Caco-2 (cell line): ENCODE results near the gene EVA1C. TPM values are rescaled to one million over a fixed set of nuclear protein-coding genes. Genes with fewer than 3 reads are reported as not detected.

ENCODE experiments used
- BruUV-seq: library from RNA; stranded (reverse); fragments of 400-500 nt; replicated peaks from 2 replicates; lab custom pipeline; 2021; lab: Mats Ljungman, UMichigan
- CTCF ChIA-PET: fragments of 300-600 bp; sonication (Branson Sonifier 250); formaldehyde crosslinking; loops from one replicate; lab custom pipeline; 2022; ENCODE audit warnings: antibody characterized with exemption; lab: Charles Lee
- POLR2A ChIA-PET: fragments of 300-600 bp; sonication (Branson Sonifier 250); formaldehyde crosslinking; loops from one replicate; lab custom pipeline; 2022; ENCODE audit warnings: antibody characterized with exemption; lab: Charles Lee
- DNase-seq, 2 experiments: peaks; one replicate each; pipeline versions ENCODE4 v3.0.0 to v3.0.0-alpha.2; 2020 to 2022
- H3K27me3 ChIP-seq: replicated peaks from 2 replicates; pipeline ENCODE4 v1.6.0; 2011; ENCODE audit warnings: low read length; ENCODE audit not compliant: control insufficient read depth, insufficient read depth
- H3K36me3 ChIP-seq: 2 replicates; pipeline ENCODE4 v1.5.1; 2011; ENCODE audit warnings: low read length; ENCODE audit not compliant: control insufficient read depth, insufficient read depth
- H3K4me1 ChIP-seq: fragments of 250-450 bp; sonication (Bioruptor Pico); 2 replicates; pipeline ENCODE4 v1.5.1; 2020; ENCODE audit warnings: mild to moderate bottlenecking
- H3K4me3 ChIP-seq: 2 replicates; pipeline ENCODE4 v1.5.1; 2011; ENCODE audit warnings: low read depth, mild to moderate bottlenecking, control low read depth, low read length
- H3K9me3 ChIP-seq: fragments of 250-450 bp; sonication (Bioruptor Pico); 2 replicates; pipeline ENCODE4 v1.5.1; 2020; ENCODE audit warnings: mild to moderate bottlenecking, moderate library complexity
- H3K27ac Mint-ChIP-seq: one replicate; pipeline ENCODE4 v1.8.0; 2022; ENCODE audit warnings: mixed read lengths; ENCODE audit not compliant: unreplicated experiment
- H3K27me3 Mint-ChIP-seq: one replicate; pipeline ENCODE4 v1.8.0; 2022; ENCODE audit warnings: mixed read lengths; ENCODE audit not compliant: insufficient read depth, unreplicated experiment
- H3K36me3 Mint-ChIP-seq: one replicate; pipeline ENCODE4 v1.8.0; 2022; ENCODE audit warnings: mild to moderate bottlenecking, mixed read lengths; ENCODE audit not compliant: insufficient read depth, unreplicated experiment
- H3K4me1 Mint-ChIP-seq: one replicate; pipeline ENCODE4 v1.8.0; 2022; ENCODE audit warnings: low read depth, mixed read lengths; ENCODE audit not compliant: unreplicated experiment
- H3K4me3 Mint-ChIP-seq: one replicate; pipeline ENCODE4 v1.8.0; 2022; ENCODE audit warnings: mild to moderate bottlenecking, moderate library complexity, mixed read lengths; ENCODE audit not compliant: unreplicated experiment
- H3K9me3 Mint-ChIP-seq: one replicate; pipeline ENCODE4 v1.8.0; 2022; ENCODE audit warnings: mixed read lengths; ENCODE audit not compliant: unreplicated experiment
- intact Hi-C: fragments of 100-400 bp; cut with micrococcal nuclease; formaldehyde crosslinking; loops from one replicate; pipeline ENCODE4 v1.10.0; 2022; ENCODE audit not compliant: unreplicated experiment
- total RNA-seq: library from RNA; stranded (reverse); gene quantifications from 2 replicates; pipeline ENCODE4 v1.2.3, GENCODE V29; 2022
- TF ChIP-seq, protein P1 (sequence below), 2 experiments: fragments of 200-600 bp in 1 of 2; IDR thresholded peaks; 1 replicate in 1 of 2; 2 replicates in 1 of 2; pipeline versions ENCODE4 v1.5.1 to v1.8.0; 2011 to 2022; ENCODE audit warnings: antibody characterized with exemption in 1 of 2, control low read depth in 1 of 2, inconsistent platforms in 1 of 2, low read depth in 1 of 2, low read length in 1 of 2, mild to moderate bottlenecking in 1 of 2, moderate library complexity in 1 of 2; ENCODE audit not compliant: insufficient read depth in 1 of 2, severe bottlenecking in 1 of 2, unreplicated experiment in 1 of 2

Gene EVA1C
- total RNA-seq, 1 experiment from 2014 or later: not detected

DNA sequence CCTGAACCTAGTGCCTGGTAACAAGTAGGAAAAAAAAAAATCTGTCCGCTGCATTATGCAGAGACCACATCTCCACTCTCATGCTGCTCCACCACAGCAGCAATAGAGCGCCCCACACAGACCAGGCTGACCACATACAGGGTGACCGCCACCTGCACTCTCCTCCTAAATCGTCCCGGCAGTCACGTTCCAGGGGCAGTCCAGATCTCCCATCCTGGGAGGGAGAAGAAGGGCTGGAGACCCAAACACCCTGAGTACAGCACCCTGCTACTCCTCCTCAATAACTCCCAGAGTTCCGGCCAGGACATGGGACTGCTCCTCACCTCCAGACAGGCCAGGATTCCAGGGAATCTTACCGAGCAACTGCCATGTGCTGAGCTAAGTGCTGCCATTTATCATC lies 35.0 kb upstream of the EVA1C start:
- CTCF ChIA-PET: no interaction called here
- Histone ChIP-seq H3K4me3 (no peak overlapping the region), H3K27me3 (no peaks in the 10 kb centered on the region), H3K9me3 (no peaks in the 10 kb centered on the region), H3K36me3 (peaks cover 1% of the 10 kb centered on the region), H3K4me1 (no peaks in the 10 kb centered on the region)
- POLR2A ChIA-PET: no interaction called here
- Mint-ChIP-seq H3K36me3 (peaks cover 71% of the 10 kb centered on the region), H3K9me3 (no peaks in the 10 kb centered on the region), H3K4me3 (no peak overlapping the region), H3K27ac (no peak overlapping the region), H3K4me1 (no peaks in the 10 kb centered on the region), H3K27me3 (no peaks in the 10 kb centered on the region)
- DNase-seq: no peak
- no TSS peak for BruUV-seq
- TF ChIP-seq, protein P1, sequence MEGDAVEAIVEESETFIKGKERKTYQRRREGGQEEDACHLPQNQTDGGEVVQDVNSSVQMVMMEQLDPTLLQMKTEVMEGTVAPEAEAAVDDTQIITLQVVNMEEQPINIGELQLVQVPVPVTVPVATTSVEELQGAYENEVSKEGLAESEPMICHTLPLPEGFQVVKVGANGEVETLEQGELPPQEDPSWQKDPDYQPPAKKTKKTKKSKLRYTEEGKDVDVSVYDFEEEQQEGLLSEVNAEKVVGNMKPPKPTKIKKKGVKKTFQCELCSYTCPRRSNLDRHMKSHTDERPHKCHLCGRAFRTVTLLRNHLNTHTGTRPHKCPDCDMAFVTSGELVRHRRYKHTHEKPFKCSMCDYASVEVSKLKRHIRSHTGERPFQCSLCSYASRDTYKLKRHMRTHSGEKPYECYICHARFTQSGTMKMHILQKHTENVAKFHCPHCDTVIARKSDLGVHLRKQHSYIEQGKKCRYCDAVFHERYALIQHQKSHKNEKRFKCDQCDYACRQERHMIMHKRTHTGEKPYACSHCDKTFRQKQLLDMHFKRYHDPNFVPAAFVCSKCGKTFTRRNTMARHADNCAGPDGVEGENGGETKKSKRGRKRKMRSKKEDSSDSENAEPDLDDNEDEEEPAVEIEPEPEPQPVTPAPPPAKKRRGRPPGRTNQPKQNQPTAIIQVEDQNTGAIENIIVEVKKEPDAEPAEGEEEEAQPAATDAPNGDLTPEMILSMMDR (IDR thresholded peaks at IDR 0.05; ENCODE audit: insufficient read depth in 1 of 2, low read depth in 1 of 2, low read length in 1 of 2, severe bottlenecking in 1 of 2, unreplicated experiment in 1 of 2): no peak
- intact Hi-C loops: no loop called here

DNA sequence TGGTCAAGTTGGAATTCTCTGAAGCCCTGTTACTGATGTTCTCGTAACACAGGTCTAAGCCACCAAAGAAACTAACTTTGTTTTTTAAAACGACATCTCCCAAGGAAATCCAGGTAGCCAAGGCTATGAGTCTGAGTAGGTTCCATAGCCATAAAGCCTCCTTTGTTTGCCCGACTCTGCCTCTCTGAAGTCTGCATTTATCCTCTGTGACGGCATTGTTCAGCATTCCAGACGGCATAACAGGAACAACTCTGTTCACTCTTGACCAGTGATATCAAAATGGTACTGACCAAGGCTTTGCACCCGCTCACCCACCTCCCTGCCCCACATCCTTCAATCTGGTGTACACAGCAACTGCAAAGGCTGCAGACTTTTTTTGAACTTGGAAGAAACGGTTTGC lies 34.5 kb upstream of the EVA1C start:
- no peak overlapping the region for H3K4me3 ChIP-seq
- H3K36me3 ChIP-seq: peaks cover 2% of the 10 kb centered on the region
- H3K36me3 Mint-ChIP-seq: peaks cover 74% of the 10 kb centered on the region
- ChIA-PET POLR2A (no interaction called here), CTCF (no interaction called here)
- no peak overlapping the region for H3K4me3 Mint-ChIP-seq
- H3K9me3 ChIP-seq: no peaks in the 10 kb centered on the region
- H3K9me3 Mint-ChIP-seq: no peaks in the 10 kb centered on the region
- no peaks in the 10 kb centered on the region for H3K4me1 ChIP-seq
- H3K27me3 Mint-ChIP-seq: no peaks in the 10 kb centered on the region
- peak overlapping the region; percentile 54 for H3K27ac Mint-ChIP-seq
- H3K27me3 ChIP-seq: no peaks in the 10 kb centered on the region
- BruUV-seq: no TSS peak
- TF ChIP-seq, protein P1 (IDR thresholded peaks at IDR 0.05; ENCODE audit: insufficient read depth in 1 of 2, low read depth in 1 of 2, low read length in 1 of 2, severe bottlenecking in 1 of 2, unreplicated experiment in 1 of 2): no peak
- no peaks in the 10 kb centered on the region for H3K4me1 Mint-ChIP-seq
- intact Hi-C loops: no loop called here
- DNase-seq: no peak

DNA sequence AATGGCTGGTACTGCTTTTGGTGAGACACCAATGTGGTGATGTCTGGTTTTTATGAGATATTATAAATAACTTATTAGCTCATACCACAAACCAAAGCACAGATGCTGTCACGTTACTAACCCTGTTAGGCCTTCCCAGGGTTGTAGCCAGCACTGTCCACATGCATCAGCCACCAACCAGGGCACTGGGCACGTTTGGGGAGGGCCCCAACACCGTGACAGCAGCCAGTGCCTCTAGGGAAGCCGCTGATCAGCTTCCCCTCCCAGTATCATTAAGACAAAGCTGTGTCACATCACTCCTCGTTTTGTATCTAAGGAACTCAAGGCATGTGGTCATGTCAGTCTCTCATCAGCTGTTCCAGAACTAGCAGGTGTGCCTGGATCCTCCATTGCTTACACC lies 33.5 kb upstream of the EVA1C start:
- no peaks in the 10 kb centered on the region for H3K27me3 ChIP-seq
- peaks cover 3% of the 10 kb centered on the region for H3K36me3 ChIP-seq
- no TSS peak for BruUV-seq
- no peaks in the 10 kb centered on the region for H3K9me3 Mint-ChIP-seq
- TF ChIP-seq, protein P1 (IDR thresholded peaks at IDR 0.05; ENCODE audit: insufficient read depth in 1 of 2, low read depth in 1 of 2, low read length in 1 of 2, severe bottlenecking in 1 of 2, unreplicated experiment in 1 of 2): no peak
- no peak overlapping the region for H3K27ac Mint-ChIP-seq
- no peaks in the 10 kb centered on the region for H3K4me1 Mint-ChIP-seq
- H3K27me3 Mint-ChIP-seq: no peaks in the 10 kb centered on the region
- H3K4me3 Mint-ChIP-seq: no peak overlapping the region
- intact Hi-C loops: no loop called here
- peaks cover 79% of the 10 kb centered on the region for H3K36me3 Mint-ChIP-seq
- no peaks in the 10 kb centered on the region for H3K9me3 ChIP-seq
- DNase-seq: no peak
- ChIA-PET POLR2A (no interaction called here), CTCF (interaction anchor here (0.6 kb wide), 1 partner anchor 222 kb away, joined by 7 read pairs; no protein-coding TSS in a partner anchor)
- no peaks in the 10 kb centered on the region for H3K4me1 ChIP-seq
- H3K4me3 ChIP-seq: no peak overlapping the region
